Uterus (tissue), 4 donors: Measurements from ENCODE around the gene ENDOD1. TPM values are rescaled to one million over a fixed set of nuclear protein-coding genes. Genes with fewer than 3 reads are reported as not detected.

Experiments
- DNase-seq, 2 donors: peaks; one replicate each; pipeline ENCODE4 v3.0.0-alpha.2; 2019 to 2020
- H3K27ac ChIP-seq, 2 donors: fragments of 200-600 bp; sonication (generic); 1 replicate in 1 of 2; 2 replicates in 1 of 2; pipeline ENCODE4 v1.5.1; 2016 to 2018
- H3K27me3 ChIP-seq, 2 donors: fragments of 200-600 bp; sonication (generic); one replicate each; pipeline ENCODE4 v1.5.1; 2018 to 2019; ENCODE audit warnings: control low read depth in 1 of 2
- H3K36me3 ChIP-seq, 2 donors: fragments of 200-600 bp; sonication (generic); one replicate each; pipeline ENCODE4 v1.5.1; 2019; ENCODE audit warnings: control low read depth in 1 of 2
- H3K4me1 ChIP-seq, 2 donors: fragments of 200-600 bp; sonication (generic); one replicate each; pipeline ENCODE4 v1.5.1; 2018 to 2019; ENCODE audit warnings: control low read depth in 1 of 2
- H3K4me3 ChIP-seq, 2 donors: fragments of 200-600 bp; sonication (generic); 1 replicate in 1 of 2; 2 replicates in 1 of 2; pipeline ENCODE4 v1.5.1; 2018 to 2019; ENCODE audit warnings: mild to moderate bottlenecking in 1 of 2
- H3K9me3 ChIP-seq, 2 donors: fragments of 200-600 bp; sonication (generic); one replicate each; pipeline ENCODE4 v1.5.1; 2019; ENCODE audit warnings: control low read depth in 1 of 2
- POLR2A ChIP-seq, 2 donors: fragments of 450-650 bp; IDR thresholded peaks; one replicate each; pipeline ENCODE4 v1.6.1; 2016; ENCODE audit warnings: antibody characterized with exemption in 2 of 2, mild to moderate bottlenecking in 1 of 2, moderate library complexity in 1 of 2
- intact Hi-C: fragments of 100-400 bp; cut with DNase I; formaldehyde crosslinking; loops from one replicate; pipeline ENCODE4 v1.15.1; 2023; ENCODE audit warnings: low total_unique reads
- total RNA-seq, 4 donors: library from RNA; depleted of rRNA in 3 of 4; stranded (reverse); fragments of >200 nt in 3 of 4; gene quantifications; one replicate each; pipeline versions ENCODE4 v1.1.0 to v1.2.4, GENCODE V29; 2014 to 2023
- TF ChIP-seq, protein P1 (sequence below), 4 experiments: fragments of 200-600 bp in 2 of 4; fragments of 450-650 bp in 2 of 4; sonication (generic) in 2 of 4; IDR thresholded peaks; one replicate each; pipeline ENCODE4 v1.5.1; 2016 to 2019; ENCODE audit warnings: antibody characterized with exemption in 4 of 4, mild to moderate bottlenecking in 2 of 4, moderate library complexity in 1 of 4
- donor health status: DM: yes; HTN: yes; CAD: no.

ENDOD1 gene
- total RNA-seq, 4 donors from 2014 or later = 35.0 to 82.9 (median 60.0) TPM

DNA sequence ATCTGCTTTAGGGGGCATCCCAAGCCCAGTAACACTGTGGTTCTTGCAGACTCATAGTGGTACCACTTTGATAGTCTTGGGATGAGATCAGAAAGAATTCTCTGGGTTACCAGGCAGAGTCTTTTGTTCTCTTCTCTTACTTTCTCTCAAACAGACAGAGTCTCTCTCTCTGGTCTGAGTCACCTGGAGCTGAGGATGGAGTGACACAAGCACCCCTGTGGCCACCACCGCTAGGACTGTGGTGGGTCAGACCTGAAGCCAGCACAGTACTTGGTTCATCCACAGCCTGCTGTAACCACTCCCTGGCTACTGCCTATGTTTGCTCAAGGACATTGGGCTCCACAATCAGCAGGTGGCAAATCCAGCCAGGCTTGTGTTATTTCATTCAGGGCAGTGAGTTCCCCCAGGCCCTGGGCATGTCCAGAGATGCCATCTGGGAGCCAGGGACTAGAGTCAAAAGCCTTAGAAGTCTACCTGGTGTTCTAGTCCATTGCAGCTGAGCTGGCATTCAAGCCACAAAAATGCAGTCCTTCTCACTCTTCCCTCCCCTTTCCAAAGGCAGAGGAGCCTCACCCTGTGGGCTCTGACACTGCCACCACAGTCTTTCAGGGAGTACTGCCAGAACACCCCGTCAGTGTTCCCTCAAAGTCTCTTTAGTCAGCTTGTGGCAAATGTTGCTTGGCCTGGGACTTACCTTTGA is 29.9 kb downstream of the ENDOD1 start:
- Histone ChIP-seq H3K4me3 (no peak overlapping the region), H3K36me3 (no peaks in the 10 kb centered on the region), H3K27ac (no peak overlapping the region), H3K27me3 (no peaks in the 10 kb centered on the region), H3K9me3 (peaks cover 0 to 5% of the 10 kb centered on the region in 2 donors), H3K4me1 (no peaks in the 10 kb centered on the region)
- intact Hi-C loops = no loop called here
- no peak for TF ChIP-seq POLR2A (IDR thresholded peaks at IDR 0.05)
- TF ChIP-seq, protein P1, sequence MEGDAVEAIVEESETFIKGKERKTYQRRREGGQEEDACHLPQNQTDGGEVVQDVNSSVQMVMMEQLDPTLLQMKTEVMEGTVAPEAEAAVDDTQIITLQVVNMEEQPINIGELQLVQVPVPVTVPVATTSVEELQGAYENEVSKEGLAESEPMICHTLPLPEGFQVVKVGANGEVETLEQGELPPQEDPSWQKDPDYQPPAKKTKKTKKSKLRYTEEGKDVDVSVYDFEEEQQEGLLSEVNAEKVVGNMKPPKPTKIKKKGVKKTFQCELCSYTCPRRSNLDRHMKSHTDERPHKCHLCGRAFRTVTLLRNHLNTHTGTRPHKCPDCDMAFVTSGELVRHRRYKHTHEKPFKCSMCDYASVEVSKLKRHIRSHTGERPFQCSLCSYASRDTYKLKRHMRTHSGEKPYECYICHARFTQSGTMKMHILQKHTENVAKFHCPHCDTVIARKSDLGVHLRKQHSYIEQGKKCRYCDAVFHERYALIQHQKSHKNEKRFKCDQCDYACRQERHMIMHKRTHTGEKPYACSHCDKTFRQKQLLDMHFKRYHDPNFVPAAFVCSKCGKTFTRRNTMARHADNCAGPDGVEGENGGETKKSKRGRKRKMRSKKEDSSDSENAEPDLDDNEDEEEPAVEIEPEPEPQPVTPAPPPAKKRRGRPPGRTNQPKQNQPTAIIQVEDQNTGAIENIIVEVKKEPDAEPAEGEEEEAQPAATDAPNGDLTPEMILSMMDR (IDR thresholded peaks at IDR 0.05) = no peak
- no peak for DNase-seq

DNA sequence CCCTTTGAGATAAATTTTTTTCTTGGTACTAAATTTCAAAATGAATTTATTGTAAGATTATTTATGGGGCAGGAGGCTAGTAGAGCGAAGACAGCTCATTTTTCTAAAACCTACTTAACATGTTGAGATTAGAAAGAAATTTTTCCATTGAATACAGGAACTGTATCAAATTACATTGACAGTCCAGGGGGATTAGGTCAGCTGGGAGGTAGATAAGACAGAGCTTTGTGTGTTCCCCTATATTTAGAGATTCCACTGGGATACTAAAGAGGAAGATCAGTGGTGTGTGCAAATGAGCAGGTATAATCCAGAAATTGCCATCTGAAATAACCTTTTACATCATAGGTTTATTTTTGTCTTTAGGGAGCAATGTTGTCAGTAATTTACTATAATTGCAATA is 32.1 kb downstream of the ENDOD1 start:
- TF ChIP-seq POLR2A (IDR thresholded peaks at IDR 0.05) = no peak
- TF ChIP-seq, protein P1 (IDR thresholded peaks at IDR 0.05) = no peak
- intact Hi-C loops = no loop called here
- H3K4me1 ChIP-seq = no peaks in the 10 kb centered on the region
- no peaks in the 10 kb centered on the region for H3K36me3 ChIP-seq
- H3K27ac ChIP-seq = no peak overlapping the region
- no peaks in the 10 kb centered on the region for H3K27me3 ChIP-seq
- H3K9me3 ChIP-seq = peaks cover 0 to 5% of the 10 kb centered on the region in 2 donors
- H3K4me3 ChIP-seq = no peak overlapping the region
- no peak for DNase-seq

DNA sequence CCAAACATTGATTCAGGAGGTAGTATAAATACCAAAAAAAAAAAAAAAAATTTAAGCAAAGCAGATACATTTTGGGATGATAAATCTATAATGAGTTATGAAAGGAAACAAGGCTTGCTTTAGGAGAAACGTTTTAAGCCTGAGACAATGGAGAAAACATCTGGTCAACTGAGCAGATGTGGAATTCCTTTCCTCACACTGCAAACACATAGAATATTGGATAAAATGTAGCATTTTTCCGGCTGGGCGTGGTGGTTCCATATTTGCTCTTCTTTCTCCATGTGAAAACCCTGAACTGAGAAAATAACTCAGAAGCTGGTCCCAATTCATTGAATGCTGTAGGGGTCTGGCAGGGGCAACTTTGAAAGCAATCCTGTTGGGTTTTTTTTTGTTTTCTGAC is 33.9 kb downstream of the ENDOD1 start:
- no peak for DNase-seq
- Histone ChIP-seq H3K4me3 (no peak overlapping the region), H3K4me1 (no peaks in the 10 kb centered on the region), H3K27ac (no peak overlapping the region), H3K9me3 (no peaks in the 10 kb centered on the region), H3K27me3 (no peaks in the 10 kb centered on the region), H3K36me3 (no peaks in the 10 kb centered on the region)
- intact Hi-C loops = no loop called here
- TF ChIP-seq POLR2A (IDR thresholded peaks at IDR 0.05) = no peak
- TF ChIP-seq, protein P1 (IDR thresholded peaks at IDR 0.05) = no peak

DNA sequence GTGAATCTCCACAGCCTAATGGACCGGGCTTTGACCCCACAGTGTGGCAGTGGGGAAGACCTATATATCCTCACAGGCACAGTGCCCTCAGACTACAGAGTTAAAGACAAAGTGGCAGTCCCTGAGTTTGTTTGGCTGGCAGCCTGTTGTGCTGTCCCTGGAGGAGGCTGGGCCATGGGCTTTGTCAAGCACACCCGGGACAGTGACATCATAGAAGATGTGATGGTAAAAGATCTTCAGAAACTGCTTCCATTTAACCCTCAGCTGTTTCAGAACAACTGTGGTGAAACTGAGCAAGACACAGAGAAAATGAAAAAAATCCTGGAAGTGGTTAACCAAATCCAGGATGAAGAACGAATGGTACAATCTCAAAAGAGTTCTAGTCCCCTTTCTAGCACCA is 39.0 kb downstream of the ENDOD1 start:
- TF ChIP-seq POLR2A (IDR thresholded peaks at IDR 0.05) = no peak
- TF ChIP-seq, protein P1 (IDR thresholded peaks at IDR 0.05) = no peak
- H3K9me3 ChIP-seq = no peaks in the 10 kb centered on the region
- H3K27me3 ChIP-seq = no peaks in the 10 kb centered on the region
- no peak for DNase-seq
- H3K36me3 ChIP-seq = no peaks in the 10 kb centered on the region
- intact Hi-C loops = no loop called here
- no peak overlapping the region for H3K27ac ChIP-seq
- no peaks in the 10 kb centered on the region for H3K4me1 ChIP-seq
- no peak overlapping the region for H3K4me3 ChIP-seq

DNA sequence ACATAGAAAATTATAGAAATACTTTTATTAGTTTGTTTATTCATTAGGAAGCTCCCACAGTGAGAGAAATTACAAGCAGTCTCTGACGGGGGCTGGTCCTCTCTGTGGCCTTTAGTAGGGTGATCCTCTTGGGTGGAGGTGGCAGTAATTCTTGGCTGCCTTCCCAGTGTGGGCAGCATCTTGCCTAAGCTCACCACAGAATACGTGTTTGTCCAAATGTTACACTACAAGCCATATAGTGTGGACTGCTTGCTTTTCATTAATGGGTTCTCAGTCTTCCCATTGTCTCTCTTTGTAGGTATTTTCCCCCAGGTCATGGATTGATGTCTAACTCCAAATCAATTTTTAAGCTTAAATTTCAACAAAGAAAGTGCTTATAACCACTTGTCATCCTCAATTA is 43.3 kb downstream of the ENDOD1 start:
- Histone ChIP-seq H3K4me1 (no peaks in the 10 kb centered on the region), H3K4me3 (no peak overlapping the region), H3K36me3 (no peaks in the 10 kb centered on the region), H3K27ac (no peak overlapping the region), H3K9me3 (no peaks in the 10 kb centered on the region), H3K27me3 (no peaks in the 10 kb centered on the region)
- no peak for DNase-seq
- intact Hi-C loops = no loop called here
- TF ChIP-seq, protein P1 (IDR thresholded peaks at IDR 0.05) = no peak
- TF ChIP-seq POLR2A (IDR thresholded peaks at IDR 0.05) = no peak
